ENCODE results near the gene OTOGL. TPM values are rescaled to one million over a fixed set of nuclear protein-coding genes. Genes with fewer than 3 reads are reported as not detected.
"Not testable (repeated sequence)": the region's sequence is repeated elsewhere in the genome, so short reads cannot be mapped to it uniquely, and the experiment has no call there.

The OTOGL gene, protein sequence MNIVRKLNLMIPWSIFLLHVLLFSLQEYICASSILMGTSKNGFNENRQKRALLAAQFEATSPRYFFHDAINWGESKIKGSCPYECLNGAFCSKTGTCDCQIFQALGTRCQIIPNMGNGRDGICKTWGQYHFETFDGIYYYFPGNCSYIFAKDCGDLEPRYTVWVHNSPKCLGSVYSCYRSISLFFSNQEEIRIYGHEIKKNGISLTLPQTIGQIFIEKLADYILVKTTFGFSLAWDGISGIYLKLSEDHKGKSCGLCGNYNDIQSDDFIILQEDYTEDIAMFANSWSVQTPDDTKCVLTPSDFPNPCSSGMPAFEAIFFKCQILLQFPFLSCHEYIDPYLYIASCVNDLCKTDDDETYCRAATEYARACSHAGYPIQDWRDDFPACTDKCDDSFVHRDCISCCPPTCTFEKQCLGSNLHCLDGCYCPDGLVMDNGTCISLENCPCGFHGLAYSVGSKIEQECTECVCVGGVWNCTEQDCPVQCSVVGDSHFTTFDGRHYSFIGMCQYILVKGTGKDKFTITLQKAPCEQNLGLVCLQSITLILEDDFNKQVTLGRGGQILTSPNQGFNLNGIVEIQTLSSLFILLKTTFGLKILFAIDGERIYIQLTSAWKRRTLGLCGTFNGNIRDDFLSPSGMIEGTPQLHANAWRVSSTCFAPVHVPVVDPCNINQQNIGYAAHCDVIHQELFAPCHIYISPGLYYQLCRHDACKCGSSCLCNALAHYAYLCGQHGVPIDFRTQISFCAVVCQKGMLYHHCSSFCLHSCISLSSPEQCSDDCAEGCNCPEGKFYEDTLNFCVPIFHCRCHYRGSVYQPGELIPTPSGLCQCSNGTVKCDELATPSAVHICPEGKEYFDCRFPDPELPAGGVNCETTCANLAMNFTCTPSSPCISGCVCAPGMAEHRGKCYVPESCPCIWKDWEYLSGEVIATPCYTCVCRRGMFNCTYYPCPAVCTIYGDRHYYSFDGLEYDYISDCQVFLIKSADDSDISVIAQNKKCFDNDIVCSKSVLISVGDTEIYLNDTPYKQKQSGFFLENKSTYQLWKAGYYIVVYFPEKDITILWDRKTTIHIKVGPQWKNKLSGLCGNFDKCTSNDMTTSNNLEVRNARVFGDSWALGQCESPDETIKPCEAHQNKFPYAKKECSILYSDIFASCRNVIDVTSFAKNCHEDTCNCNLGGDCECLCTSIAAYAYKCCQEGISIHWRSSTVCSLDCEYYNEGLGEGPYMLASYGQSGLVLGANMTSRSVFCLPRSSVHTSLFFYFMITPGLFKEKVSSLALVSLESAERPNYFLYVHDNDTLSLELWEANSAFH (N-terminal part only)
- total RNA-seq (2014; rRNA removed; shearing (Covaris generic)) = 0.15 and 0.71 TPM in 2 replicates

DNA sequence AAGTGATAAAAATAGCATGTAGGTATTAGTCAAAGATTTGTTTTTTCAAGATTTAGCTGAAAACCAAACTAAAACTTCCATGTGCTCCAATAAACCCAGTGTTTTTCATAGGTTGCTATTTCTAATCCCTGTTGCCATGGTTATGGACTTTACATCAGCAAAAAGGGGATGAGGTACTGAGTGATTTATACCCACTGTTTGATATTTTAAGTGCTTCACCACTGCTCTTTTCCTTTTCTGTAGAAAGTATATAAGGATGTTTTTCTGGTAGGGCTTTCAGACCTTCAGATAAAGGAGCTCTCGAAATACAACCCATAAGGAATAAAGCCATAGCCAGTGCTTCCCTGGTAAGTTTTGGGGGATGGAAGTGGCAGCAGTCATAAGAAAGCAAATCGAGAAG is at the start of gene OTOGL:
Gene OTOGL (plus strand): TSS at position 279 of the 400 bp plus-strand sequence. CDS start 109,895 bp downstream, outside the sequence.
- peak; percentile 26 for DNase-seq (ENCODE audit: low read depth)

DNA sequence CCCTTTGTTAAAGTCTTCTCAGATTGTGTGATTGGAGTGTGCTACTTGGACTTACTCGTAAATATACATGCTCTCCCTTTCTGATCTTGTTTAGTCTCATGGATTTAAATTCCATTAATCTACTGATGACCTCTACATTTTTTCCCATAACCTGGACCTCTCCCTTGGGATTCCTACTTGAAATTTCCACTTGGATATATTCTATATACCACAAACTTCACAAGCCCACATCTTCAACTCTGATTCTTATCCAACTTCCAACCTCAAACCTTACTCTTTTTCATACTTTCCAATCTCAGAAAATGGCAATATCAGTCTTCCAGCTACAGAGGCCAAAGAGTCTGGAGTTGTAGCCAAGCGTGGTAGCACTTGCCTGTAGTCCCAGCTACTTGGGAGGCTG is 49.1 kb upstream of the OTOGL start:
- DNase-seq (ENCODE audit: low read depth) = no peak

DNA sequence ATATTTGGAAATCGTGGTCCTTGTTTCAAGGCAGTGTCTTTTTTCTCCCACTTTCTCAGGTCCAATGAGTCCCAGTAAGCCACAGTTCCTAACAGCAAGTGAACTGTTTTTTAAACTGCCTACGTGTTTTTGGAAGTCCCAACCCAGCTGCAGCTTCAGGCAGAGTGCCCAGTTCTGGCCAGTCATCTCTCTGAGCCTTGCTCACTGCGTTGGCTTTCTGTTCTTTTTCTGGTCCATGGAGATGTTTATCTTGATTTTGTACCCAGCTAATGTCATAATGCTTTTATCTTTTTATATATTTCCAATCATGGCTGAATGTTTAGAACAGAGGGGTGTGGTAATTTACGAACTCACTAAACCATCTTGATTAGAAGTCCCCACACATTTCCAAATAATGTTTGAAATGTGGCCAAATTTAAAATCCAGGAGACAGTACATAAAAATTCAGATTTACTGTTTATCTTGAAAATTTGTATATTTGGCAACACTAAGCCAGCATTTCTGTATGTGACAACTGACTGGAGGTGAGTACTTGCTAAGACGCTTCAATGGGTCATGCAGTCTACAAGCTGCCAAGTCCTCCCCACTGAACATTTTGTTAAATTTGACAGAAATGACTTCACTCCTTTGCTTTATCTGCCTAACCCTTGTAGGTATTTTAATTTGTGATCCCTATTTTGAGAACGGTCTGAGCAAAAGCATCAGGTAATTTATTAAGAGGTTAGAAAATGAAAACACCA is 46.1 kb upstream of the OTOGL start:
- peak; percentile 90 for DNase-seq (ENCODE audit: low read depth)

DNA sequence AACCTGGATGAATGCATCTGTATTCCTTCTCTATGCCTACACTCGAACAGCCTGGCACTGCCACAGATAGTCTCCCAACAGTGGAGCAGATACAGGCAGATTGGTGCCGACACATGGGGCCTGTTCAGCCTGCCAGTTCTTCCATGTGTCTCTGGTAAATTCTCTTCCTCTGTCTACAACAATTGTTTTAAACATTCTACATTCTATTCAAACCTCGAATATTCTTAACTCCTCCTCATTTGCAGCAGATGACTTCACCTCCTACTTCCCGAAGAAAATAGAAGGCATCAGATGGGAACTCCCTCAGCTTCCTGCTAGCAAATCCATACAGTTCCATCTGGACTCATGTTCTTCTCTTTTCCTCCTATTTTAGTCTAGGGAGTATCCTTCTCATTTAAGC is 43.1 kb upstream of the OTOGL start:
- no peak for DNase-seq (ENCODE audit: low read depth)

DNA sequence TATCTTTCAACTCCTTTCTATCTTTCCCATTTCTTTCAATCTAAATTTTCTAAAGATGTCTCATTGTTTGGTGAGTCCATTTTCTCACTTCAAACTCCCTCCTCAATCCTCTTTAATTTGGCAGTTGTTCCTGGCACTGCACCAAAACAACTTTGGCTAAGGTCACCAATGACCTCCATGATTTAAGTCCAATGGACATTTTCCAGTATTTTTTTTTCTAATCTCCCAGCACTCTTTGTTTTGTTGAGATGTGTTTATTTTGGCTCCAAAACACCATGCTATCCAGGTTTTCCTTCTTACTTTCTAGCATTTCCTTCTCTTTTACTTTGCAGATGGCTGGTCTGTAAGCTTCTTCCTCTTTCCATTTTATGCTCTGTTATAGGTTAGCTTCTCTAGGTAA is 42.5 kb upstream of the OTOGL start:
- DNase-seq (ENCODE audit: low read depth) = peak; percentile 72

DNA sequence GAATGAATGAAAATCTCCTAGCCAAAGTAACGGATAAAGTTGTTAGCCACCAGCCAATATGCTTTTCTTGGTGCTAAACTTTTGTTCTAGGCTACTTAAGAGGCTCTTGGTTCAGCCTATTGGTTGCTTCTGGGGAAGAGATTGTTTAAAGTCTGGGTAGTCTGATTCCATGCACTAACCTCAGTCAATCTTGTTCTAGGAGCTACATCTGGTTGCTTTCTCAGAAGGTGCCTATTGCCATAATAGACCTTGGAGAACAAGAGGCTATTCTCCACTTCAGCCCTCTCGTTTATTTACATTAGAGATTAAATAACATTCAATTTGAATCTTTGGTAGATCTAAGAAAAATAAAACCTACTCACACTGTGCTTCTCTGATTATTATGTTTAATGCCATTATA is 40.8 kb upstream of the OTOGL start:
- no peak for DNase-seq (ENCODE audit: low read depth)

DNA sequence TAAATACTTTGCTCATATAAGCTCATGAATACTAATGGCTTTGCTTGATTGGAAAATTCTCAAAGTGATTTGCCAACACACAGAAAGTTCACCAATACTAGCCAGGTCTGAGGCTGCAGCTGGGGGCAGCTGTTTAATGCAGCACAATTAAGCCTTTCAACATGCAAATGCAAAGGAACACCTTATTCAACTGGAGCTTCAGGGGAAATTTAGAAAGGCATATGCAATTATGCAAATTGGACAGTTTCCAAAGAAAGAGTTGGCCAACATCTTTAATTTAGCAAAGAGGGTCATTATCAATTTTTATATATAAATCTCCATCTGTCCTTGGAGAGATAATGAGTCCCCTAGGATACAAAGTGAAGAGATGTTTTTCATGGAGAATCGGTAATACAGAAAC is 40.2 kb upstream of the OTOGL start:
- no peak for DNase-seq (ENCODE audit: low read depth)

DNA sequence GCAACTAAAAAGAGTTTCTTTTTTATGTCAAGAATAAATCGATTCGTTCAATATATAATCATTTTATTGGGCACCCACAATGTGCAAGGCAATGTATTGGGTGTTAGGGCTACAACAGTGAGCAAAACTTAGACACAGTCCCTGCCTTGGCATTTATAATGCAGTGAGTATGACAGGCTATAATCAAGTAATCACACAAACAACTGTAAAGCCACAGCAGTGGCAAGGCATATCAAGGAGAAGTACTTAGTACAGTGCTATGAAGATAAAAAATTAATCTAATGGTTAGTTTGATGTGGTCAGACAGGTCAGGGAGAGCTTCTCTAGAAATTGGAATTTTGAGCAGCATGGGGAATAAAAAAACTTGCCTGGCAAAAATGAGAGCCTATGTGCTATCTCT is 39.5 kb upstream of the OTOGL start:
- DNase-seq (ENCODE audit: low read depth) = no peak

DNA sequence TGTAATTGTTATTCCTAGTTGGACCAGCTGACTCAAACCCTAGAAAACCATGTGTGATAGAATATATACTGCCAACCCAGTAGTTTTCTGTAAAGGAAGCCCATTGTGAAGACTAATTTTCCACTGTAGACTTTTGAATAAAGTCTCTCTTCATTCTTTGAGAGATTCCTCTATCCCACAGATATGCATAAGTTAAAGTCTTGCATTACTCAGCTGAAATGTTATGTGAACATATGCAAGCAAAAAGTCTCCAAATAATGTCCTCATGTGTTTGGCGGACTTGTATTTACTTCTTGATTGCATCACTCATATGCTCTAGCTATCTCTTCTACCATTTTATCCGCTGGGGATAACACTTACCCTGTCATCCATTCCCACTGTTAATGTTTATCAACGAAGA is 35.1 kb upstream of the OTOGL start:
- DNase-seq (ENCODE audit: low read depth) = no peak

DNA sequence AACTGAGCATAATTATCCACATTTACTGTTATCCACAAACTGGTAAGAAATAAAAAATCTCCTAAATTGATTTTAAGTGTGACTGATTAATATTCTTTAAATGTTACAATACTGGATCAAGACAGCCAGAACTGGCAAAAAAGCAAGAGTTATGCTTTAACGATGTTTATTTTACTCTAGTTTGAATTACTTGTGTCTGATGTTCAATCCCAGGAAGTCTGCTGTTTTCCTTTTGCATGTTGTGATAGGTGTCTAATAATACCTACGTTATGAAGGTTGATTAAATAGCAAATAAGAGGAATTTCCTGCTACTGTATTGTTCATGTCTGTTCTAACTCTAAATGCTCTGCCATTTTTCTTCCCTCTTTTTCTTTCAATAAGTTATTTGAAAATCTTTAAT is 34.4 kb upstream of the OTOGL start:
- DNase-seq (ENCODE audit: low read depth) = no peak

DNA sequence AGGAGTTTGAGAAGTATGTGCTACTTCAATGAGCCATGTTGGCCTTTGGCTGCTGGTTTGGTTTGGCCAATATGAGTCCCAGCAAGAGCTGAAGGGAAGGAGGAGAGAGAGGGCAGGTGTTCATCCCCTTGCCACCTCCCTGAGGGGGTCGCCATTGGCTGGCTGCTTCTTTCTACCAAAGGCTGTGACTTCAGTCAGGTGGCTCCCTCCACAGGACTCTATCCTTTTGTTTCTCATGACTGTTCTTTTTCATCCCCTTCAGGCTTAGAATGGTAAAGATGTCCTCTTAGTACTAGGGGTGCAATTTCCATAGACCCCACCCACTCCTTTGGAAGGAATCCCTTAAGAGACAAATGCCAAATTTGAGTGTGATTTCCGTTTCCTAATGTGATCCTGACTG is 31.2 kb upstream of the OTOGL start:
- no peak for DNase-seq (ENCODE audit: low read depth)

DNA sequence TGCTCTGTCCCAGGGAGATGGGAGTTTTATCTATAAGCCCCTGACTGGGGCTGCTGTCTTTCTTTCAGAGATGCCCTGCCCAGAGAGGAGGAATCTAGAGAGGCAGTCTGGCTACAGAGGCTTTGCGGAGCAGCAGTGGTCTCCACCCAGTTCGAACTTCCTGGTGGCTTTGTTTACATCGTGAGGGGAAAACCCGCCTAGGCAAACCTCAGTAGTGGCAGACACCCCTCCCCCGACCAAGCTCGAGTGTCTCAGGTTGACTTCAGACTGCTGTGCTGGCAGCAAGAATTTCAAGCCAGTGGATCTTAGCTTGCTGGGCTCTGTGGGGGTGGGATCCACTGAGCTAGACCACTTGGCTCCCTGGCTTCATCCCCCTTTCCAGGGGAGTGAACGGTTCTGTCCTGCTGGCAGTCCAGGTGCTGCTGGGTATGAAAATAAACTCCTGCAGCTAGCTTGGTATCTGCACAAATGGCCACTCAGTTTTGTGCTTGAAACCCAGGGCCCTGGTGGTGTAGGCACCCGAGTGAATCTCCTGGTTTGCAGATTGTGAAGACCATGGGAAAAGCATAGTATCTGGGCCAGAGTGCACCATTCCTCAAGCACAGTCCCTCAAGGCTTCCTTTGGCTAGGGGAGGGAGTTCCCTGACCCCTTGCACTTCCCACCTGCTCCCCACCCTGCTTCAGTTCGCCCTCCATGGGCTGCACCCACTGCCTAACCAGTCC is 15.3 kb upstream of the OTOGL start:
- not testable (repeated sequence) for DNase-seq (ENCODE audit: low read depth)

DNA sequence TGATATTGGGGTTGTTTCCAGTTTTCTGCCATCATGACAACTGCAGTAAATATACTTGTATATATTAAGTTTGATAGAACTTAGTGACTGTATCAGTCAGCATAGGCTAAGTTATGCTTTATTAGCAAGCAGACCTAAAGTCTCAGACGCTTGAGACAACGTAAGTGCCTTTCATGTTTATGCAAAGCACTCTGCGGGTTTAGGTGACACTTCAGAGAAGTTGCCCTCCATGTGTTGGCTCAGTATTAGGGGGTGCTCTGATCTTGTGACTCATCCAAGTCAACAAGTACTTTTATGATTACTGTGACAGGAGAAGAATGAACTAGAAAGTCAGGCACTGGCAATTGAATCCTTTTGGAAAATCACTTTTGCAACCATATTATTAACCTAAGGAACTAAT is 13.3 kb upstream of the OTOGL start:
- DNase-seq (ENCODE audit: low read depth) = no peak

DNA sequence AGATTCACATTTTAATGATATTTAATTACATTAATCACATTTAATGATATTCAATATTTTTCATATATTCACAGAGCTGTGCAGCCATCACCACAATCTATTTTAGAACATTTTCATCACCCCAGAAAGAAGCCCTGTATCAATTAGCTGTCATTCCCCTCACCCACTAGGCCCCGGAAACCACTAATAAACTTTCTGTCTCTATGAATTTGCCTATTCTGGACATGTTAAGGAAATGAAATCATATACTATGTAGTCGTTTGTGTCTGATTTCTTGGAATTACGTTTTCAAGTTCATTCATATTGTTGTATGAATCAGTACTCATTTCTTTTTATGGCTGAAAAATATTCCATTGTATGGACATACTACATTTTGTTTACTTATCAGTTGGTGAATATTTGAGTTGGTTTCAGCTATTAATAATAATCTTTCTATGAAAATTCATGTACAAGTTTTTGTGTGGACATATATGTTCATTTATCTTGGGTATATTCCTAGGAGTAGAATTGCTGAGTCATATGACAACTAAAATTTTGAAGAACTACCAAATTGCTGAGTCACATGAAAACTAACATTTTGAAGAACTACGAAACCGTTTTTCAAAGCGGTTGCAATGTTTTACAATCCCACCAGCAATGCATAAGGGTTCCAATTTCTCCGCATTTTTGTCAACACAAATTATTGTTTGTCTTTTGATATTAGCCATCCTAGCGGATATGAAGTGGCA is 11.7 kb upstream of the OTOGL start:
- DNase-seq (ENCODE audit: low read depth) = no peak

DNA sequence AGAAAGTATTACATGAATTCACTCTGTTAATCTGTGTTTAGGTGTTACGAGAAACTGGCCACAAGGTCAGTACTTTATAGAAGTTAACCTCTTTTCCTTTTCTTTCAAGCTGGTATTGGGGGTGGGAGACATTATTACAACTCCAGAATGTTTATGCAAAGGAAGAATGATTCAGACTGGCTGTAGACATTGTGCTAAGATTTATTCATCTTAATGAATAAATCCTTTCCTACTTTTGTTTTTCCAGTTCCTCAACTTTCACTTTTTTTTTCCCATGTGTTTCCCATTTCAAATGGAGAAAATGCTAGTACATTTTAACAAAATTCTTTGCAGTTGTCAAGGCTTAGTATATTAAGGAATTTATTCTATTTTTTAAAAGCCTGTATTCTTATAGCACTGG is 1.3 kb downstream of the OTOGL start:
- DNase-seq (ENCODE audit: low read depth) = peak; percentile 76

DNA sequence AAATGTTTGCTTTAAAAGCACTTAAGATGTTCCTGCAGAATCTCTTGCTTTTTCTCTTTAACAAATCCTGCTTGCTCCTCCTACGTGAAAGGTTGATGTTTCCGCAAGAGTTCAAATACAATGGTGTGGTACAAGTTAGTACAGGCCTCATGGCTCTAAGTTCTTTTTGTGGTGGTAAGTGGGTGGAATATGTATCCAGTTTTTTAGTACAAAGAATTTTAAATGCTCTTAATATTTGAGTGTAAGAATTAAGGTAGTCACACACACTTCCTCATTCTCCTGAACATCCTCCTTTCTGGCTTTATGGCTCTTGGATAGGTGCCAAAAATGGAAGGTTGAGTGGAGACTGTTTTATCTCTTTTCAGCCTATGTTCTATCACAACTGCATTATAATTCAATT is 1.8 kb downstream of the OTOGL start:
- DNase-seq (ENCODE audit: low read depth) = peak; percentile 43

DNA sequence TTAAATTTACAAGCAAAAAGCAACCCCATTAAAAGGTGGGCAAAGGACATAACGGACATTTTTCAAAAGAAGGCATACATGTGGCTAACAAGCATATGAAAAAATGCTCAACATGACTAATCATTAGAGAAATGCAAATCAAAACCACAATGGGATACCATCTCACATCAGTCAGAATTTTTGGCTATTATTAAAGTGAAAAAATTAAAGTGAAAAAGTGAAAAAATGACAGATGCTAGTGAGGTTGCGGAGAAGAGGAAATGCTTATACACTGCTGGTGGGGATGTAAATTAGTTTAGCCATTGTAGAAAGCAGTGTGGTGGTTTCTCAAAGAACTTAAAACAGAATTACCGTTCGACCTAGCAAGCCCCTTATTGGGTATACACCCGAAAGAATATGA is 7.9 kb downstream of the OTOGL start:
- peak; percentile 46 for DNase-seq (ENCODE audit: low read depth)

DNA sequence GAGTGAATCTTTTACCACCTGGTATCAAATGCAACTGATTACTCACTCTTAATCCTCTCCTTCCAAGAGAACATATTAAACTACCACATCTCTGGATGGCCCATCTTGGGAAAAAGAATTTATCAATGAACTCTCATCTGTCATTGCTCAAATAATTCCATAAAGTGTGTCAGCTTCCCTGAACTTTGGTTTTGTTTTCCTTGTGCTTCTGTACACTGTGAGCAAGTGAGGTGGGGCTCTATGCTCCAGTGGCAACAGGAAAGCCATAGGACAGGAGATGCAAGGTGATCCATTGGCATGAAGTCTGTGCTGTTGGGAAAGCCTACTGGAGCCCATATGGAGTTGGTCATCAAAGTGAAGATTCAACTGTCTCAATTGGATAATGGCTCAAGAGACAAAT is 17.4 kb downstream of the OTOGL start:
- no peak for DNase-seq (ENCODE audit: low read depth)

DNA sequence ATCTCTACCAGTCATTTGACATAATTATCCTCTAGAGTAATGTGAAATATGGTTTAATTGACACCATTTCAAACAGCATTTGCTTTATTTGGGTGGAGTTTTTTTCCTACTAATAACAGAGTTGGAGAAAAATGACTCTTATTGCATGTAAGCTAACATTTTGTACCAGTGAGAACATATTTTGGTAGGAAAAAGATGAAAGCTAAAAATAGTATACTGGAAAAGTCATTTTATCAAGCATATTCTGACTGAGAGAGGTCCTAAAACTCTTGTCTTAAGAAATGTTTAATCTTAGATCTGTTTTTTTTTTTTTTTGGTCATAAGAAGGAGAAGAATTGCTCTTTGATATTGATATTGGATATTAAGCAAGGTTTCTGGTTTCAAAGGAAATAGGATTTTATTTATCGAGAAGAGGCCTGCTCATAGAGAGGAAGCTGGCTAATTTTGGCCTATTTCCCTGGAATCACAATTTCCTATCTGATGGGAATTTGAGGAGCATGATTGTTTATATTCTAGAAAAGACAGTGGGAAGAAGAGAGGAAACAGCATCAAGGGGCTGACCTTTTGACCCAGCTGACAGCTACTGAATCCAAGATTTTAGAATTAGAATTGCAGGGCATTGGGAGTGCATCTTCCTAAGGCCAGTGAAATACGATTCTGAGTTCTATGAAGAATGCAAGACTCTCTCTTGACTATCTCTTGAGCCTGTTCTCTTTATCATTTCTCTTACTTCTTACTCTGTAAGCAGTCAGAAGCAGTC is 19.4 kb downstream of the OTOGL start:
- DNase-seq (ENCODE audit: low read depth) = no peak

All from M059J (cell line).